Esophagus squamous epithelium (tissue), 5 donors: ENCODE data around the gene CELSR1. TPM values are rescaled to one million over a fixed set of nuclear protein-coding genes. Genes with fewer than 3 reads are reported as not detected.
"Not testable (repeated sequence)": the region's sequence is repeated elsewhere in the genome, so short reads cannot be mapped to it uniquely, and the experiment has no call there.

Experiments used
- DNase-seq: peaks from one replicate; lab custom pipeline; 2025; lab: John Stamatoyannopoulos, UW
- H3K27ac ChIP-seq, 4 donors: fragments of 200-600 bp; sonication (generic); one replicate each; pipeline ENCODE4 v1.5.1; 2016 to 2019; ENCODE audit warnings: mild to moderate bottlenecking in 1 of 4
- H3K27me3 ChIP-seq, 4 donors: fragments of 200-600 bp; sonication (generic); 1 replicate in 3 of 4; 2 replicates in 1 of 4; pipeline versions ENCODE4 v1.5.1 to v1.6.0; 2017 to 2021; ENCODE audit warnings: antibody characterized with exemption in 1 of 4
- H3K36me3 ChIP-seq, 3 donors: fragments of 200-600 bp; sonication (generic); one replicate each; pipeline ENCODE4 v1.5.1; 2016 to 2019
- H3K4me1 ChIP-seq, 3 donors: fragments of 200-600 bp; sonication (generic); one replicate each; pipeline ENCODE4 v1.5.1; 2017 to 2019
- H3K4me3 ChIP-seq, 4 donors: fragments of 200-600 bp; sonication (generic); 1 replicate in 3 of 4; 2 replicates in 1 of 4; pipeline ENCODE4 v1.5.1; 2016 to 2019; ENCODE audit warnings: mild to moderate bottlenecking in 2 of 4, moderate library complexity in 1 of 4
- H3K9me3 ChIP-seq, 3 donors: fragments of 200-600 bp; sonication (generic); one replicate each; pipeline ENCODE4 v1.5.1; 2016 to 2019
- CTCF ChIP-seq, 6 experiments: fragments of 450-650 bp in 4 of 6; fragments of 200-600 bp in 2 of 6; sonication (generic) in 2 of 6; IDR thresholded peaks; one replicate each; pipeline ENCODE4 v1.5.1; 2016 to 2019; ENCODE audit warnings: antibody characterized with exemption in 6 of 6, mild to moderate bottlenecking in 4 of 6, moderate library complexity in 4 of 6
- POLR2A ChIP-seq, 4 donors: fragments of 450-650 bp; IDR thresholded peaks; one replicate each; pipeline ENCODE4 v1.6.1; 2017; ENCODE audit warnings: antibody characterized with exemption in 4 of 4, mild to moderate bottlenecking in 4 of 4, moderate library complexity in 3 of 4
- WGBS, 2 donors: methylation state at CpG; one replicate each; pipeline ENCODE4 v1.1.5; 2018; 5-methylcytosine and 5-hydroxymethylcytosine counted together
- intact Hi-C: fragments of 100-400 bp; cut with DNase I; formaldehyde crosslinking; loops from one replicate; pipeline ENCODE4 v1.15.0; 2022
- total RNA-seq, 4 donors: library from RNA; depleted of rRNA; stranded (reverse); fragments of >200 nt; gene quantifications; one replicate each; pipeline ENCODE4 v1.1.0, GENCODE V29; 2016
- donor health status: DM: yes; HTN: yes; CAD: no.

The CELSR1 gene
- total RNA-seq, 4 donors from 2014 or later = 38.7 to 50.6 (median 43.7) TPM

- no peaks in the 10 kb centered on the region for H3K9me3 ChIP-seq
- no peak overlapping the region for H3K4me3 ChIP-seq
- 80 to 87% methylated on average over 8 to 9 of the region's 41 CpGs for WGBS, 2 donors
- no peaks in the 10 kb centered on the region for H3K27me3 ChIP-seq
- peaks cover 0 to 51% (median 0%) of the 10 kb centered on the region in 3 donors for H3K36me3 ChIP-seq
- intact Hi-C loops = no loop called here
- H3K27ac ChIP-seq = no peak overlapping the region
- H3K4me1 ChIP-seq = no peaks in the 10 kb centered on the region
- no peak for DNase-seq
- TF ChIP-seq POLR2A (IDR thresholded peaks at IDR 0.05) (no peak), CTCF (IDR thresholded peaks at IDR 0.05) (no peak)
These were observed 128.6 kb downstream of the CELSR1 start for GRCh38 chr22:46408568-46409506.

- no peaks in the 10 kb centered on the region for H3K4me1 ChIP-seq
- no peaks in the 10 kb centered on the region for H3K9me3 ChIP-seq
- TF ChIP-seq POLR2A (IDR thresholded peaks at IDR 0.05) (no peak), CTCF (IDR thresholded peaks at IDR 0.05) (no peak)
- WGBS, 2 donors = 93 to 96% methylated on average over 16 of the region's 16 CpGs
- DNase-seq = no peak
- H3K36me3 ChIP-seq = peaks cover 0 to 51% (median 0%) of the 10 kb centered on the region in 3 donors
- no peak overlapping the region for H3K4me3 ChIP-seq
- intact Hi-C loops = no loop called here
- no peak overlapping the region for H3K27ac ChIP-seq
- H3K27me3 ChIP-seq = no peaks in the 10 kb centered on the region
These were observed 129.7 kb downstream of the CELSR1 start for GRCh38 chr22:46407748-46408147.

GRCh38 chr22:46406791-46407190 is 130.6 kb downstream of the CELSR1 start:
- no peak overlapping the region for H3K27ac ChIP-seq
- no peak overlapping the region for H3K4me3 ChIP-seq
- WGBS, 2 donors = 79 to 83% methylated on average over 1 to 6 of the region's 15 CpGs
- no peak for TF ChIP-seq CTCF (IDR thresholded peaks at IDR 0.05)
- no peak for TF ChIP-seq POLR2A (IDR thresholded peaks at IDR 0.05)
- H3K9me3 ChIP-seq = no peaks in the 10 kb centered on the region
- H3K36me3 ChIP-seq = peaks cover 0 to 47% (median 0%) of the 10 kb centered on the region in 3 donors
- H3K4me1 ChIP-seq = no peaks in the 10 kb centered on the region
- DNase-seq = no peak
- H3K27me3 ChIP-seq = no peaks in the 10 kb centered on the region
- intact Hi-C loops = no loop called here

GRCh38 chr22:46406349-46406748 is 131.1 kb downstream of the CELSR1 start:
- 76 to 98% methylated on average over 4 to 6 of the region's 8 CpGs for WGBS, 2 donors
- intact Hi-C loops = no loop called here
- DNase-seq = no peak
- Histone ChIP-seq H3K4me3 (no peak overlapping the region), H3K27ac (no peak overlapping the region), H3K4me1 (no peaks in the 10 kb centered on the region), H3K27me3 (no peaks in the 10 kb centered on the region), H3K36me3 (peaks cover 0 to 44% (median 0%) of the 10 kb centered on the region in 3 donors), H3K9me3 (no peaks in the 10 kb centered on the region)
- TF ChIP-seq POLR2A (IDR thresholded peaks at IDR 0.05) (no peak), CTCF (IDR thresholded peaks at IDR 0.05) (no peak)

- TF ChIP-seq POLR2A (IDR thresholded peaks at IDR 0.05) (no peak), CTCF (IDR thresholded peaks at IDR 0.05) (no peak)
- intact Hi-C loops = no loop called here
- Histone ChIP-seq H3K36me3 (peaks cover 0 to 44% (median 0%) of the 10 kb centered on the region in 3 donors), H3K4me3 (no peak overlapping the region), H3K27me3 (no peaks in the 10 kb centered on the region), H3K9me3 (no peaks in the 10 kb centered on the region), H3K27ac (no peak overlapping the region), H3K4me1 (no peaks in the 10 kb centered on the region)
- no peak for DNase-seq
- WGBS, 2 donors = 87% methylated on average over 3 of the region's 4 CpGs
These were observed 131.5 kb downstream of the CELSR1 start for GRCh38 chr22:46405901-46406300.

- intact Hi-C loops, H3K4me1 ChIP-seq, H3K27me3 ChIP-seq, H3K4me3 ChIP-seq, DNase-seq, H3K9me3 ChIP-seq, H3K27ac ChIP-seq: not testable (repeated sequence)
- 83 to 84% methylated on average over 7 of the region's 7 CpGs for WGBS, 2 donors
- H3K36me3 ChIP-seq = peaks cover 0 to 42% (median 3%) of the 10 kb centered on the region in 3 donors
These were observed 133.5 kb downstream of the CELSR1 start for GRCh38 chr22:46403880-46404279.
